ENCODE data around the gene SULT1A4.
"Not testable (repeated sequence)": the region's sequence is repeated elsewhere in the genome, so short reads cannot be mapped to it uniquely, and the experiment has no call there.

Gene SULT1A4

GRCh38 chr16:29459706-29460646 lies at the start of gene SULT1A4:
Gene SULT1A4, plus strand, starts transcription at chr16:29459913. Its CDS starts 1,473 bp downstream, at chr16:29461386.
- not testable (repeated sequence) for TF ChIP-seq CTCF (IDR thresholded peaks at IDR 0.05)

- TF ChIP-seq CTCF (IDR thresholded peaks at IDR 0.05): not testable (repeated sequence)
Measured at GRCh38 chr16:29454269-29454668, 5.4 kb upstream of the SULT1A4 start, which contains the start of the genes BOLA2 and SLX1B. Gene BOLA2, minus strand, starts transcription at chr16:29454351. Its CDS starts 98 bp downstream, at chr16:29454253. Gene SLX1B, plus strand, starts transcription at chr16:29454533.

- not testable (repeated sequence) for TF ChIP-seq CTCF (IDR thresholded peaks at IDR 0.05)
Measured at GRCh38 chr16:29506308-29506707, 46.6 kb downstream of the SULT1A4 start, which contains the start of gene NPIPB12. Gene NPIPB12, minus strand, starts transcription at chr16:29506408.
